GM19463 (cell line): ENCODE data around the gene STAU1.
"Not testable (repeated sequence)": the region's sequence is repeated elsewhere in the genome, so short reads cannot be mapped to it uniquely, and the experiment has no call there.

ENCODE experiments used
- ATAC-seq: cut with Tn5 transposase; IDR thresholded peaks from one replicate; pipeline ENCODE4 v1.9.1; 2021; ENCODE audit warnings: mild to moderate bottlenecking, moderate library complexity; ENCODE audit not compliant: unreplicated experiment

STAU1 gene

GRCh38 chr20:49166534-49167449 lies 21.3 kb downstream of the STAU1 start:
- peak; percentile 77 for ATAC-seq

GRCh38 chr20:49165611-49166010 lies 22.5 kb downstream of the STAU1 start:
- ATAC-seq: no peak

- ATAC-seq: no peak
Measured at GRCh38 chr20:49163696-49164095, 24.4 kb downstream of the STAU1 start.

- no peak for ATAC-seq
Measured at GRCh38 chr20:49161428-49162152, 26.5 kb downstream of the STAU1 start.

GRCh38 chr20:49160057-49160929 lies 27.8 kb downstream of the STAU1 start:
- ATAC-seq: no peak

GRCh38 chr20:49157146-49157545 lies 31.0 kb downstream of the STAU1 start:
- no peak for ATAC-seq

GRCh38 chr20:49156481-49156880 lies 31.7 kb downstream of the STAU1 start:
- no peak for ATAC-seq

- ATAC-seq: no peak
Measured at GRCh38 chr20:49151436-49151835, 36.7 kb downstream of the STAU1 start.

GRCh38 chr20:49149281-49150045 lies 38.7 kb downstream of the STAU1 start:
- no peak for ATAC-seq

GRCh38 chr20:49148601-49149000 lies 39.5 kb downstream of the STAU1 start:
- no peak for ATAC-seq

GRCh38 chr20:49147296-49147695 lies 40.8 kb downstream of the STAU1 start:
- no peak for ATAC-seq

- ATAC-seq: no peak
Measured at GRCh38 chr20:49146442-49147225, 41.5 kb downstream of the STAU1 start.

- no peak for ATAC-seq
Measured at GRCh38 chr20:49140834-49141233, 47.3 kb downstream of the STAU1 start.

- no peak for ATAC-seq
Measured at GRCh38 chr20:49140411-49140810, 47.7 kb downstream of the STAU1 start.

- no peak for ATAC-seq
Measured at GRCh38 chr20:49138431-49138830, 49.7 kb downstream of the STAU1 start.

GRCh38 chr20:49136817-49137571 lies 51.1 kb downstream of the STAU1 start:
- ATAC-seq: no peak

GRCh38 chr20:49134797-49135196 lies 53.3 kb downstream of the STAU1 start:
- not testable (repeated sequence) for ATAC-seq

GRCh38 chr20:49133571-49133970 lies 54.6 kb downstream of the STAU1 start:
- no peak for ATAC-seq

GRCh38 chr20:49132995-49133478 lies 55.1 kb downstream of the STAU1 start:
- ATAC-seq: no peak
